Transverse colon (tissue), 4 donors: Measurements from ENCODE around the gene JADE2.

Experiments used
- EP300 ChIP-seq: sonication (generic); formaldehyde crosslinking; IDR thresholded peaks from one replicate; pipeline ENCODE4 v1.6.1; 2017; ENCODE audit warnings: antibody characterized with exemption, low read depth
- POLR2A ChIP-seq: fragments of 450-650 bp; IDR thresholded peaks from one replicate; pipeline ENCODE4 v1.6.1; 2016; ENCODE audit warnings: antibody characterized with exemption, mild to moderate bottlenecking, moderate library complexity
- POLR2AphosphoS5 ChIP-seq, 3 donors: sonication (generic); formaldehyde crosslinking; IDR thresholded peaks; one replicate each; pipeline ENCODE4 v1.6.1; 2016; ENCODE audit warnings: antibody characterized with exemption in 3 of 3
- TF ChIP-seq, protein P1 (sequence below), 5 experiments: fragments of 200-600 bp in 3 of 5; fragments of 450-650 bp in 2 of 5; sonication (generic) in 3 of 5; IDR thresholded peaks; 1 replicate in 2 of 5; 2 replicates in 3 of 5; pipeline ENCODE4 v1.5.1; 2016 to 2017; ENCODE audit warnings: antibody characterized with exemption in 5 of 5, inconsistent platforms in 3 of 5, mild to moderate bottlenecking in 2 of 5, moderate library complexity in 1 of 5

DNA sequence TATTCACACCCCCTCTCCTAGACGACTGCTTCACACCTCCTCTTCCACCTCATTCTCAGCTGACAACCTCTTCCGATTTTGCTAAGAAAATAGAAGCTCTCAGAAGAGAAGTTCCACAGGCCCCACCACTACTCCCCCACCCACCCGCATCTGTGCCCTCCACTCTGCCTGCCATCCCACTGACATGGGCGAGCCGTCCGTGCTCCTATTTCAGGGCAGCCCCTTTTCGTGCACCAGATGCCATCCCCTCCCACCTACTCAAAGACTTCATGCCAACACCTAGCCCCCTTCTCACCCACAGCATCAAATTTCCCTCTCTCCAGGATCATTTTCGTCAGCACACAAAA is 34.6 kb upstream of the JADE2 start:
- TF ChIP-seq, protein P1, sequence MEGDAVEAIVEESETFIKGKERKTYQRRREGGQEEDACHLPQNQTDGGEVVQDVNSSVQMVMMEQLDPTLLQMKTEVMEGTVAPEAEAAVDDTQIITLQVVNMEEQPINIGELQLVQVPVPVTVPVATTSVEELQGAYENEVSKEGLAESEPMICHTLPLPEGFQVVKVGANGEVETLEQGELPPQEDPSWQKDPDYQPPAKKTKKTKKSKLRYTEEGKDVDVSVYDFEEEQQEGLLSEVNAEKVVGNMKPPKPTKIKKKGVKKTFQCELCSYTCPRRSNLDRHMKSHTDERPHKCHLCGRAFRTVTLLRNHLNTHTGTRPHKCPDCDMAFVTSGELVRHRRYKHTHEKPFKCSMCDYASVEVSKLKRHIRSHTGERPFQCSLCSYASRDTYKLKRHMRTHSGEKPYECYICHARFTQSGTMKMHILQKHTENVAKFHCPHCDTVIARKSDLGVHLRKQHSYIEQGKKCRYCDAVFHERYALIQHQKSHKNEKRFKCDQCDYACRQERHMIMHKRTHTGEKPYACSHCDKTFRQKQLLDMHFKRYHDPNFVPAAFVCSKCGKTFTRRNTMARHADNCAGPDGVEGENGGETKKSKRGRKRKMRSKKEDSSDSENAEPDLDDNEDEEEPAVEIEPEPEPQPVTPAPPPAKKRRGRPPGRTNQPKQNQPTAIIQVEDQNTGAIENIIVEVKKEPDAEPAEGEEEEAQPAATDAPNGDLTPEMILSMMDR (IDR thresholded peaks at IDR 0.05), result no peak
- TF ChIP-seq POLR2A, result no peak
- no peak for TF ChIP-seq POLR2AphosphoS5 (IDR thresholded peaks at IDR 0.05)
- no peak for TF ChIP-seq EP300
